GM19324 (cell line): ENCODE results near the gene KRT40.

ENCODE experiments used
- ATAC-seq: cut with Tn5 transposase; IDR thresholded peaks from one replicate; pipeline ENCODE4 v1.9.1; 2021; ENCODE audit warnings: mild to moderate bottlenecking, moderate library complexity; ENCODE audit not compliant: unreplicated experiment, low FRiP score

Gene KRT40

GRCh38 chr17:40953881-40954280 is 30.2 kb downstream of the KRT40 start:
- ATAC-seq, result no peak

- no peak for ATAC-seq
Observed at GRCh38 chr17:40952661-40953060, 31.5 kb downstream of the KRT40 start.

GRCh38 chr17:40952154-40952553 is 32.0 kb downstream of the KRT40 start:
- no peak for ATAC-seq

GRCh38 chr17:40951011-40951622 is 33.0 kb downstream of the KRT40 start:
- no peak for ATAC-seq

- ATAC-seq, result no peak
Observed at GRCh38 chr17:40950176-40950575, 34.0 kb downstream of the KRT40 start.

- ATAC-seq, result no peak
Observed at GRCh38 chr17:40949418-40949817, 34.7 kb downstream of the KRT40 start.

- no peak for ATAC-seq
Observed at GRCh38 chr17:40947929-40948328, 36.2 kb downstream of the KRT40 start.

- no peak for ATAC-seq
Observed at GRCh38 chr17:40945414-40945813, 38.7 kb downstream of the KRT40 start.

- ATAC-seq, result no peak
Observed at GRCh38 chr17:40944531-40944930, 39.6 kb downstream of the KRT40 start.

GRCh38 chr17:40942553-40942952 is 41.6 kb downstream of the KRT40 start:
- no peak for ATAC-seq

- ATAC-seq, result no peak
Observed at GRCh38 chr17:40940266-40940665, 43.9 kb downstream of the KRT40 start.

GRCh38 chr17:40938981-40939380 is 45.1 kb downstream of the KRT40 start:
- ATAC-seq, result no peak

GRCh38 chr17:40937384-40937819 is 46.7 kb downstream of the KRT40 start, which contains the start of gene KRT23:
Gene KRT23, minus strand, starts transcription at chr17:40937646. Its CDS starts 1,043 bp downstream, at chr17:40936603.
- no peak for ATAC-seq

GRCh38 chr17:40936976-40937375 is 47.1 kb downstream of the KRT40 start:
- no peak for ATAC-seq

- no peak for ATAC-seq
Observed at GRCh38 chr17:40936437-40936971, 47.6 kb downstream of the KRT40 start.

- no peak for ATAC-seq
Observed at GRCh38 chr17:40935624-40936023, 48.5 kb downstream of the KRT40 start.

GRCh38 chr17:40932608-40933007 is 51.5 kb downstream of the KRT40 start:
- no peak for ATAC-seq

GRCh38 chr17:40931311-40931710 is 52.8 kb downstream of the KRT40 start:
- no peak for ATAC-seq
